Astrocyte (in vitro differentiated cells and primary cell): ENCODE measurements around the gene SCUBE1.

Experiments
- CTCF ChIP-seq: IDR thresholded peaks from 2 replicates; pipeline ENCODE4 v1.5.1; 2011; ENCODE audit warnings: low read depth, mild to moderate bottlenecking, inconsistent platforms, low read length, moderate library complexity; ENCODE audit not compliant: insufficient read depth
- EZH2 ChIP-seq: IDR thresholded peaks from 2 replicates; pipeline ENCODE4 v1.6.1; 2012; ENCODE audit warnings: mild to moderate bottlenecking, low read length, inconsistent platforms; ENCODE audit not compliant: insufficient read depth

GRCh38 chr22:43295173-43295572, 48.0 kb downstream of the SCUBE1 start:
- no peak for TF ChIP-seq CTCF
- TF ChIP-seq EZH2: no peak
